ENCODE measurements around the gene NUTM2F.

- TF ChIP-seq POLR2A (IDR thresholded peaks at IDR 0.05) (no peak), CTCF (IDR thresholded peaks at IDR 0.05) (no peak)
Measured at GRCh38 chr9:94302426-94302825, 26.0 kb downstream of the NUTM2F start.
